Amniotic stem cell (primary cell): Measurements from ENCODE around the gene FRMPD2.
"Not testable (repeated sequence)": the region's sequence is repeated elsewhere in the genome, so short reads cannot be mapped to it uniquely, and the experiment has no call there.

Source experiments
- DNase-seq: peaks from one replicate; lab custom pipeline; 2025; lab: John Stamatoyannopoulos, UW

FRMPD2 gene

GRCh38 chr10:48197236-48197899 lies 77.1 kb downstream of the FRMPD2 start:
- no peak for DNase-seq

- no peak for DNase-seq
Measured at GRCh38 chr10:48195803-48196202, 78.7 kb downstream of the FRMPD2 start.

- DNase-seq: no peak
Measured at GRCh38 chr10:48194830-48195229, 79.7 kb downstream of the FRMPD2 start.

- no peak for DNase-seq
Measured at GRCh38 chr10:48193556-48193955, 80.9 kb downstream of the FRMPD2 start.

- no peak for DNase-seq
Measured at GRCh38 chr10:48192881-48193450, 81.5 kb downstream of the FRMPD2 start.

- DNase-seq: no peak
Measured at GRCh38 chr10:48187713-48188485, 86.6 kb downstream of the FRMPD2 start.

GRCh38 chr10:48187126-48187525 lies 87.4 kb downstream of the FRMPD2 start:
- DNase-seq: no peak

GRCh38 chr10:48186264-48186804 lies 88.2 kb downstream of the FRMPD2 start:
- DNase-seq: not testable (repeated sequence)

GRCh38 chr10:48184224-48184623 lies 90.3 kb downstream of the FRMPD2 start:
- no peak for DNase-seq

GRCh38 chr10:48172715-48173114 lies 101.8 kb downstream of the FRMPD2 start:
- DNase-seq: not testable (repeated sequence)

- DNase-seq: not testable (repeated sequence)
Measured at GRCh38 chr10:48160670-48161069, 113.8 kb downstream of the FRMPD2 start.

GRCh38 chr10:48160163-48160562 lies 114.3 kb downstream of the FRMPD2 start:
- DNase-seq: not testable (repeated sequence)

- DNase-seq: not testable (repeated sequence)
Measured at GRCh38 chr10:48154211-48155140, 120.0 kb downstream of the FRMPD2 start.

GRCh38 chr10:48147643-48148042 lies 126.9 kb downstream of the FRMPD2 start:
- not testable (repeated sequence) for DNase-seq

GRCh38 chr10:48143721-48144642 lies 130.5 kb downstream of the FRMPD2 start:
- DNase-seq: not testable (repeated sequence)

- not testable (repeated sequence) for DNase-seq
Measured at GRCh38 chr10:48140949-48141348, 133.5 kb downstream of the FRMPD2 start.

GRCh38 chr10:48139953-48140850 lies 134.3 kb downstream of the FRMPD2 start:
- DNase-seq: not testable (repeated sequence)

GRCh38 chr10:48128954-48129353 lies 145.5 kb downstream of the FRMPD2 start:
- DNase-seq: not testable (repeated sequence)

GRCh38 chr10:48126251-48126650 lies 148.2 kb downstream of the FRMPD2 start:
- DNase-seq: not testable (repeated sequence)
